SK-N-SH treated with all-trans-retinoic acid at 6 μM for 48 hours (cell line): Measurements from ENCODE around the gene C11orf91.
A peak's percentile ranks its signal among the peaks of the same experiment; 100 is the strongest.

Experiments used
- ATAC-seq: fragments of 200-7000 bp; cut with Tn5 transposase; 3 replicates; pipeline ENCODE4 v1.9.1; 2020; ENCODE audit warnings: mild to moderate bottlenecking, moderate library complexity
- ARNTL ChIP-seq: fragments of 450-650 bp; formaldehyde crosslinking; IDR thresholded peaks from 2 replicates; pipeline ENCODE4 v1.5.0; 2020; ENCODE audit warnings: low read depth, mild to moderate bottlenecking, moderate library complexity, borderline replicate concordance
- CSDC2 ChIP-seq: fragments of 250-450 bp; sonication (Bioruptor Pico); IDR thresholded peaks from 2 replicates; pipeline ENCODE4 v1.5.0; 2020; ENCODE audit warnings: mild to moderate bottlenecking, moderate library complexity
- ESRRG ChIP-seq: fragments of 250-450 bp; sonication (Bioruptor Pico); IDR thresholded peaks from 2 replicates; pipeline ENCODE4 v1.6.1; 2021; ENCODE audit warnings: mild to moderate bottlenecking
- GLIS3 ChIP-seq: fragments of 250-450 bp; sonication (Bioruptor Pico); IDR thresholded peaks from 2 replicates; pipeline ENCODE4 v1.5.0; 2020; ENCODE audit warnings: mild to moderate bottlenecking, moderate library complexity
- ISL1 ChIP-seq: fragments of 250-450 bp; sonication (Bioruptor Pico); IDR thresholded peaks from 2 replicates; pipeline ENCODE4 v2.1.2; 2022; ENCODE audit warnings: mild to moderate bottlenecking, moderate library complexity
- OSR1 ChIP-seq: fragments of 250-450 bp; sonication (Bioruptor Pico); IDR thresholded peaks from 2 replicates; pipeline ENCODE4 v1.8.0; 2022; ENCODE audit warnings: moderate library complexity, mild to moderate bottlenecking, inconsistent platforms
- PATZ1 ChIP-seq: fragments of 250-450 bp; sonication (Bioruptor Pico); IDR thresholded peaks from 2 replicates; pipeline ENCODE4 v1.8.0; 2020; ENCODE audit warnings: mild to moderate bottlenecking, moderate library complexity, borderline replicate concordance
- PPARA ChIP-seq: fragments of 250-450 bp; sonication (Bioruptor Pico); IDR thresholded peaks from 2 replicates; pipeline ENCODE4 v1.5.0; 2020; ENCODE audit warnings: mild to moderate bottlenecking, borderline replicate concordance
- TSHZ2 ChIP-seq: fragments of 250-450 bp; sonication (Bioruptor Pico); IDR thresholded peaks from 2 replicates; pipeline ENCODE4 v1.5.0; 2020; ENCODE audit warnings: mild to moderate bottlenecking, moderate library complexity
- ZFP30 ChIP-seq: fragments of 450-650 bp; formaldehyde crosslinking; IDR thresholded peaks from 2 replicates; pipeline ENCODE4 v1.5.0; 2022; ENCODE audit warnings: mild to moderate bottlenecking, moderate library complexity
- ZNF565 ChIP-seq: fragments of 450-650 bp; formaldehyde crosslinking; conservative IDR thresholded peaks from 2 replicates; pipeline ENCODE4 v1.5.0; 2020; ENCODE audit warnings: low read depth, mild to moderate bottlenecking, moderate library complexity
- ZNF70 ChIP-seq: fragments of 450-650 bp; formaldehyde crosslinking; IDR thresholded peaks from 2 replicates; pipeline ENCODE4 v1.5.0; 2020; ENCODE audit warnings: mild to moderate bottlenecking, moderate library complexity
- ZNF8 ChIP-seq: fragments of 450-650 bp; formaldehyde crosslinking; IDR thresholded peaks from 2 replicates; pipeline ENCODE4 v1.5.0; 2020; ENCODE audit warnings: mild to moderate bottlenecking, moderate library complexity
- TF ChIP-seq, protein P1 (sequence below): fragments of 250-450 bp; sonication (Bioruptor Pico); IDR thresholded peaks from 2 replicates; pipeline ENCODE4 v1.5.1; 2020; ENCODE audit warnings: low read depth, mild to moderate bottlenecking, moderate library complexity
- TF ChIP-seq, protein P2 (sequence below): fragments of 250-450 bp; sonication (Bioruptor Pico); IDR thresholded peaks from 2 replicates; pipeline ENCODE4 v1.8.0; 2021; ENCODE audit warnings: low read depth, mild to moderate bottlenecking, moderate library complexity, borderline replicate concordance

C11orf91 gene

GRCh38 chr11:33674035-33674814, 26.4 kb downstream of the C11orf91 start:
- no peak for ATAC-seq

DNA sequence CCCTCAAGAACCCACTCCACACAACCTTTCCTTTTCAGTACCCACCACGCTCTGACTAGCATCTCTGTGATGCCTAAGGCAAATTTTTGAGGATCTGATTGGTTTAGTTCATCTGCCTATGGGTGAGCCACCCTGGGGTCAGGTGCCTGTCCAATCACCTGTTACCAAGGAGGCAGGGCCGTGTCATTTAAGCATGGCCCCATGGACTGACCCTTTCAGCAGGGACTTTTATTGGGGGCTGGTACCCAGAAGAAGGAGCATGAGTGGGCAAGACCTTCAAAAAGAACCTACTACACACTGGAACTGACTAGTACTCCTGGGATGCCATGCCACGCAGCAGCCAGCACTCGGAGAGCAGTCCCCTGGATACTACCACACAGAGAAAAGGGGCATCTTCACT, 28.4 kb downstream of the C11orf91 start:
- TF ChIP-seq OSR1 (CRISPR knock-in tag) (no peak), ISL1 (CRISPR knock-in tag) (no peak), CSDC2 (no peak), PPARA (CRISPR knock-in tag) (no peak), ZFP30 (CRISPR knock-in tag) (no peak)
- TF ChIP-seq, protein P1, sequence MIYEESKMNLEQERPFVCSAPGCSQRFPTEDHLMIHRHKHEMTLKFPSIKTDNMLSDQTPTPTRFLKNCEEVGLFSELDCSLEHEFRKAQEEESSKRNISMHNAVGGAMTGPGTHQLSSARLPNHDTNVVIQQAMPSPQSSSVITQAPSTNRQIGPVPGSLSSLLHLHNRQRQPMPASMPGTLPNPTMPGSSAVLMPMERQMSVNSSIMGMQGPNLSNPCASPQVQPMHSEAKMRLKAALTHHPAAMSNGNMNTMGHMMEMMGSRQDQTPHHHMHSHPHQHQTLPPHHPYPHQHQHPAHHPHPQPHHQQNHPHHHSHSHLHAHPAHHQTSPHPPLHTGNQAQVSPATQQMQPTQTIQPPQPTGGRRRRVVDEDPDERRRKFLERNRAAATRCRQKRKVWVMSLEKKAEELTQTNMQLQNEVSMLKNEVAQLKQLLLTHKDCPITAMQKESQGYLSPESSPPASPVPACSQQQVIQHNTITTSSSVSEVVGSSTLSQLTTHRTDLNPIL (CRISPR knock-in tag), result no peak
- TF ChIP-seq, protein P2, sequence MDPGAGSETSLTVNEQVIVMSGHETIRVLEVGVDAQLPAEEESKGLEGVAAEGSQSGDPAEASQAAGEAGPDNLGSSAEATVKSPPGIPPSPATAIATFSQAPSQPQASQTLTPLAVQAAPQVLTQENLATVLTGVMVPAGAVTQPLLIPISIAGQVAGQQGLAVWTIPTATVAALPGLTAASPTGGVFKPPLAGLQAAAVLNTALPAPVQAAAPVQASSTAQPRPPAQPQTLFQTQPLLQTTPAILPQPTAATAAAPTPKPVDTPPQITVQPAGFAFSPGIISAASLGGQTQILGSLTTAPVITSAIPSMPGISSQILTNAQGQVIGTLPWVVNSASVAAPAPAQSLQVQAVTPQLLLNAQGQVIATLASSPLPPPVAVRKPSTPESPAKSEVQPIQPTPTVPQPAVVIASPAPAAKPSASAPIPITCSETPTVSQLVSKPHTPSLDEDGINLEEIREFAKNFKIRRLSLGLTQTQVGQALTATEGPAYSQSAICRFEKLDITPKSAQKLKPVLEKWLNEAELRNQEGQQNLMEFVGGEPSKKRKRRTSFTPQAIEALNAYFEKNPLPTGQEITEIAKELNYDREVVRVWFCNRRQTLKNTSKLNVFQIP (CRISPR knock-in tag), result no peak
- TF ChIP-seq, all 23 proteins: peak for 0
- ATAC-seq, result no peak

More at GRCh38 chr11:33674035-33674814, 26.4 kb downstream of the C11orf91 start:
- TF ChIP-seq ZNF565, result no peak

DNA sequence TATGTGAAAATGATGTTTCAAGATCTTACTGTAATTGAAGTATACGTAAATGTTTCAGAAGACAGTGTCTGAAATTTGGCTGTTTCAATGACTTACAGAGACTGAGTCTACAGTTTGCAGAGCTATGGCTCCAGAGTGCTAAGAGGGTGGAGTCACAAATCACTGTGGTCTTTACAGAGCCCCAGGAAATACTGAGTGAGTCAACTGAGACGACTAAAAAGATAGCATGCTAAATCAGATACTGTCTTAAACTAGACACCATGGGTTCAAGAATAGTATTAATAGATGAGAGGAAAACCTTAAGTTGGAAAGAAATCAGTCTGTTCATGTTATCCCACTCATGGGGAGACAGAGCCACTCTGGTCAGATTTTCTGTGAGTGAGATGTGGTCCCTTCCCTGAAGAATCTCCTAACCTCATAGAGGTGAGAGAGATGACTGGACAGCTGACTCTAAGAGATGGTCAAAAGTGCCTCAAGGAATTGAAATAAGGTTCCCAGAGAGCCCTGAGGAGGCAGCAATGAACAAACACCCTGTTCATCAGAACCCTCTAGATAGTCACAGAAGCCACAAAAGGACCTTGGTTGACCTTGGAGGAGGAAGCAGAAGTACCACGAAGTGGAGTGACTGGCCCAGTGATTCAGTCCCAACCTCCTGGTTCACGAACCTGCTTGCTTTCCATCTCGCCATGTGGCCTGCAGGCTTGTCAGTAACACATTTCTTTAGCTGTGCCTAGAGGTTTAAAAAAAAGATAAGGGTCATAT, 30.2 kb downstream of the C11orf91 start:
- ATAC-seq, result peak; percentile 91
- TF ChIP-seq ZNF565 (no peak), ARNTL (CRISPR knock-in tag) (no peak)
- TF ChIP-seq, all 23 proteins: peak for 0

DNA sequence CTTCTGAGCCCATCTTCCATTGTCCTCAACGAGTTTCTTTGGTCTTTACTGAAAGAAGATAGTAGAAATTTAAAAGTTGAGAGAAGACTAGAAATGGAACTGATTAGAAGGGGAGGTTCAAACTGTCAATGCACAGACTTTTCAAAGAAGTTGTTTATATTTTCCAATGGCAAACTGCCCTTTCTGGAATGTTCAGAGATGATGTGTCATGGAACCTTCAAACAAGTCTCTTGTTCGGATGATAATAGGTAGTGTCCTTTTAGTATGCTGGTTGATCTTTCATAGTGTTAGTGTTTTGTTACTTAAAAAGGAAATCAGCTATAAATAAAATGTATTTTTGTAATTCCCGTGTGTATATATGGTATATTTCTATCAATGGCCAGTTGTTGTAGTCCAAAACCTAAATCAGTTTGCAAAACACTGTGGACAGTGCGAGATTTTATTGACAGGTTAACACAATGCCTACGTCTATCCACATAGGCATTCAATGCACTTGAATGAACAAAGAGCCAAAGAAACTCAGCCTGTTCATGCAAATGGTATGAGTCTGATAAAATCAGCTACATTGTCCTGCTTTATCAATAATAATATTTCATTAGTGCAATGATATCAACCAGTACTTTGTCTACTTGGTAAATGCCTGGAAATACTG, 30.9 kb downstream of the C11orf91 start:
- no peak for TF ChIP-seq PATZ1 (CRISPR knock-in tag)
- no peak for TF ChIP-seq PPARA (CRISPR knock-in tag)
- no peak for TF ChIP-seq TSHZ2 (CRISPR knock-in tag)
- peak; percentile 47 for ATAC-seq

DNA sequence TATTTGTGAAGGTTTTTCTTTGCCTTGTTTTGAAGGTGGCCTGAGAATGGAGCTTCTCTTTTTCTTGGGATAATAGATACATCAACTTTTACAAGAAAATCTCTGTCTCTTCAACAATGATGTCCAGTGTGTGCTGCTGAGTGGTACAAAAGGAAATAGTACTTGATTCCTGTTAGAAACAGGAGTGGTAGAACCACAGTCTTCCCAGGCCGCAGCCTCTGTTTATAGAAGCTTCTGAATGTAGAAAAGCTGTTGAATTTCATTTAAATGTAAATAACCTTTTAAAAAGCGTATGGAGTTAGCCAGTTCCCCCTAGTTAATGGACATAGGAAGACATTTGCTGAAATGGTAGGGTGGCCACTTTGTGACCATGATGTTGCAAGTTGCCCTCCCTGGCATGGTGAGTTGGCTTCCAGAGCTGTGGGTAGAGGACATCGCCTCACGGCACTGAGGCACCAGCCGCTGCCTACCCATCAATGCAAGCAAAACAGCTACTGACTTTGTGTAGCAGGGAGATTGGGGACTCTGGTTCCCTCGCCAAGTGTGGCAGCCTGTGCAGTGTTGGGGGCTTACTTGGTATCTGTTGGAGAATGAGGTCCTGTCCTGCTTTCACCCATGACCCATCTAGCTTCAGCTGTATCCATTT, 31.6 kb downstream of the C11orf91 start:
- no peak for ATAC-seq
- TF ChIP-seq ZFP30 (CRISPR knock-in tag), result no peak
- TF ChIP-seq, all 23 proteins: peak for 0

DNA sequence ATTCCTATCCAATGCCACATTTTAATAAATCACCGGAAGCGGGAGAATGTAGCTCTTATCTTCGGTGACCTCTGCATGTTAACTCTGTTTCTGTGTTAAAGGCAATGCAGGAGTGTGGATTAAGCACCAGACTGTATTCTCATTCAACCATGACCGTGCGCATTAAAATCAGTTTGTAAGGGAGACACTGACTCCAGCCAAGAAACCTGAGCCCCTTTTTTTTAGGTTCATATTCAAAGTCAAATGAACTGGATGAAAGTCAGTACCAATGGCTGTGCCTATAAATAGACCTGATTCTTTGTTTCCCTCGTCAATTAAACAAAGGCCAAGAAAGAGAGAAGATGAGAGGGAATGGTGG, 32.2 kb downstream of the C11orf91 start:
- no peak for ATAC-seq
- TF ChIP-seq TSHZ2 (CRISPR knock-in tag) (no peak), ISL1 (CRISPR knock-in tag) (no peak), ARNTL (CRISPR knock-in tag) (no peak), ZNF70 (CRISPR knock-in tag) (no peak), PATZ1 (CRISPR knock-in tag) (no peak), ZNF8 (CRISPR knock-in tag) (no peak), GLIS3 (CRISPR knock-in tag) (no peak), ESRRG (CRISPR knock-in tag) (no peak)
